H1 (cell line): ENCODE measurements around the gene GTF3C2. TPM values are rescaled to one million over a fixed set of nuclear protein-coding genes. Genes with fewer than 3 reads are reported as not detected.
A peak's percentile ranks its signal among the peaks of the same experiment; 100 is the strongest.

ENCODE experiments used
- CHD2 ChIP-seq: IDR thresholded peaks from 2 replicates; pipeline ENCODE4 v1.6.1; 2012; ENCODE audit warnings: low read length, improper control_type of control experiment
- JUND ChIP-seq: IDR thresholded peaks from 2 replicates; pipeline ENCODE4 v1.6.1; 2011; ENCODE audit warnings: mild to moderate bottlenecking, improper control_type of control experiment, low read length
- MAFK ChIP-seq: IDR thresholded peaks from 2 replicates; pipeline ENCODE4 v1.6.1; 2012; ENCODE audit warnings: low read depth, mild to moderate bottlenecking, improper control_type of control experiment, low read length
- TAF1 ChIP-seq: IDR thresholded peaks from 2 replicates; pipeline ENCODE4 v1.6.1; 2011; ENCODE audit warnings: mild to moderate bottlenecking, low read depth, low read length
- polyA plus RNA-seq, 7 experiments: library from polyadenylated mRNA; depleted of rRNA in 3 of 7; stranded (reverse) in 5 of 7; unstranded in 2 of 7; fragments of >200 nt in 5 of 7; fragments of 200-250 nt in 2 of 7; gene quantifications; 1 replicate in 5 of 7; 2 replicates in 1 of 7; 4 replicates in 1 of 7; pipeline versions ENCODE4 v1.2.1 to v1.2.3, GENCODE V29; 2011 to 2013; ENCODE audit warnings: missing spikeins in 2 of 7, mixed read lengths in 2 of 7
- total RNA-seq: library from RNA; stranded (reverse); fragmentation: NEBNext Ultra II Directional; extraction: Animal tissue kit (Norgen Biotek cat#: 25700); gene quantifications from 2 replicates; pipeline ENCODE4 v1.2.1, GENCODE V29; 2021

GTF3C2 gene
- total and polyA plus RNA-seq, 2 of the 8 experiments (the other 6 are each of a cell fraction or from before 2014, with no cell fraction given) = 118 to 127 TPM

DNA sequence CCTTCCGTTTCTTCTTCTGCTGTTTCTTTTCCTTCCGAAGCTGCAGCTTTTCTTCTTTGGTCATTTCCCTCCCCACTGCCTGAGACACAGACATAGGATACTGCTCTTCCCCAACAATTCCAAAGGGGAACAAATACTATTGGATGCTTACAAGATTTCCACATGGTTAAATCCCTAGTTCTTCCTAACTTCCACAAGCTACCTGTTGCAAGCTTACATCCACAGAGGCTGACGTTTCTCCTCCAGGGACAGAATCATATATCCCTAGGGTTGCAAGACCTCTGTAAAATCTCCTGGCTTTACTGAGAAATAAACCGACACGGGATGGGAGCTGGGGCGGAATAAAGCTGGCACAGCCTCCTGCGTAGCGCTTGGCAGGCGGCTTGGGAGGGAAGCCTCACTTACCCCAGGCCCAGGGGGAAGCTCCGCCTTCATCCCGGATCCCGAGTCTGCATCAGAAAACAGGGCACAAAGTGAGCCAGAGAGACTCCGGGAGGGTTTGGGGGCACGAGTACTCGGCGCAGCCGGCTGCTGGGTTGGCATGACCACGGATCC lies 13.0 kb upstream of the GTF3C2 start (continued):
- TF ChIP-seq JUND = no peak
- TF ChIP-seq TAF1 = peak; percentile 30; the same call in 1 of the 2 replicates
- TF ChIP-seq MAFK = no peak
- no peak for TF ChIP-seq CHD2
